GM21576 (cell line): ENCODE measurements around the gene PREX1.

ENCODE experiments used
- ATAC-seq: cut with Tn5 transposase; IDR thresholded peaks from one replicate; pipeline ENCODE4 v1.9.1; 2021; ENCODE audit warnings: mild to moderate bottlenecking, moderate library complexity; ENCODE audit not compliant: unreplicated experiment

Gene PREX1

DNA sequence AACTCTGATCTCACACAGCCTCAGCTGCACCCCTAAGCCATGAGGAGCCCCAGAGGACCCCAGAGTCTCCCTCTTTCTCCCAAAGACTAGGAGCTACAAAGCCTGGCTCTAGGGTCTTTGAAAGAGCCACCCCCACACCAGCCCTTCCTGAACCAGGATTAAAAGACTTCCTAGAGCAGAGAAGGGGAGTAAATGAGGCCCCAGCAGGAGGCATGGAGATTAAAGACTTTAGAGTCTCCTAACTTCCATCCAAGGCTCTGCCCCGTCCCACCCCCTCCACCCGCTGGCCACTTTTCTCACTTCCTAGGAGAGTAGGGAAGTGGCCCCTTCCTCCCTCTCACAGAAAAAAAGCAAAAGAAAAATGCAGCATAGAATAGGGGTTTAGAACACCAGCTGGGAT is 1.7 kb downstream of the PREX1 start:
- no peak for ATAC-seq

GRCh38 chr20:48825566-48825920 is 2.3 kb downstream of the PREX1 start:
- no peak for ATAC-seq

- ATAC-seq, result no peak
These were observed 2.8 kb downstream of the PREX1 start for GRCh38 chr20:48824830-48825565.

GRCh38 chr20:48823960-48824498 is 3.8 kb downstream of the PREX1 start:
- no peak for ATAC-seq

DNA sequence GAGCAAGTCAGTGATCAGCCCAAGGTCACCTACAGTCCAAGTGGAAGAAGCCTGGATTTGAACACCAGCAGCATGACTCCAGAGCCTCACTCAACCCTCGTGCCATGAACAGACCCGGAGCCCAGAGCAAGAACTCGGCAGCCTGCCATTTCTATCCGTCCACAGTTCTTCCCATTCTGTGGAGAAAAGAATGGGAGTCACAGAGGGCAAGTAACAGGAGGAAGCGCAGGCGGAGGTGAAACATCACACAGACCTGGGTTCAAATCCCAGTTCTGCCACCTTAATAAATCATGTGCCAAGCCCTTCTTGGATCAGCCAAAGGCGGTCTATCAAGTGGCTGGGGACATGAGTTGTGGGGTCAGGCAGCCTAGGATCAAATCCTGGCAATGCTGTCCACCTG is 4.3 kb downstream of the PREX1 start:
- ATAC-seq, result no peak

GRCh38 chr20:48822879-48823385 is 4.9 kb downstream of the PREX1 start:
- ATAC-seq, result no peak

DNA sequence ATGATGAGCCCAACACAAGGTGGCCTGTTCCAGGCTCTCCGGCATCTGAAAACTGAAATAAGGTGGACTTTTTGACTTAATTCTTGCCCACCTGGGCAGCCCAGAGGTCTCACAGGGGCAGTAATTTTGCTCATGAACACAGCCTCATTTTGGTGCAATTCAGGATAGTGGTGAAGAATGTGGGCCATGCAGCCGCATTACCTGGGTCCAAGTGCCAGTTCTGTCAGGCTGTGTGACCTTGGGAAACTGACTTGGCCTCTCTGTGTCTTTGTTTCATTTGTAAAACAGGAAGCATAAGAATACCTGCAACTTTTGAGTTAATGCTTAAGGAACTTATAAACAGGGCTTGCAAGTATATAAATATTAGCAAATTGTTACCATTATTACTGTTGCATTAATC is 5.6 kb downstream of the PREX1 start:
- ATAC-seq, result no peak

GRCh38 chr20:48821261-48821920 is 6.4 kb downstream of the PREX1 start:
- no peak for ATAC-seq

GRCh38 chr20:48820649-48820973 is 7.2 kb downstream of the PREX1 start:
- ATAC-seq, result no peak

DNA sequence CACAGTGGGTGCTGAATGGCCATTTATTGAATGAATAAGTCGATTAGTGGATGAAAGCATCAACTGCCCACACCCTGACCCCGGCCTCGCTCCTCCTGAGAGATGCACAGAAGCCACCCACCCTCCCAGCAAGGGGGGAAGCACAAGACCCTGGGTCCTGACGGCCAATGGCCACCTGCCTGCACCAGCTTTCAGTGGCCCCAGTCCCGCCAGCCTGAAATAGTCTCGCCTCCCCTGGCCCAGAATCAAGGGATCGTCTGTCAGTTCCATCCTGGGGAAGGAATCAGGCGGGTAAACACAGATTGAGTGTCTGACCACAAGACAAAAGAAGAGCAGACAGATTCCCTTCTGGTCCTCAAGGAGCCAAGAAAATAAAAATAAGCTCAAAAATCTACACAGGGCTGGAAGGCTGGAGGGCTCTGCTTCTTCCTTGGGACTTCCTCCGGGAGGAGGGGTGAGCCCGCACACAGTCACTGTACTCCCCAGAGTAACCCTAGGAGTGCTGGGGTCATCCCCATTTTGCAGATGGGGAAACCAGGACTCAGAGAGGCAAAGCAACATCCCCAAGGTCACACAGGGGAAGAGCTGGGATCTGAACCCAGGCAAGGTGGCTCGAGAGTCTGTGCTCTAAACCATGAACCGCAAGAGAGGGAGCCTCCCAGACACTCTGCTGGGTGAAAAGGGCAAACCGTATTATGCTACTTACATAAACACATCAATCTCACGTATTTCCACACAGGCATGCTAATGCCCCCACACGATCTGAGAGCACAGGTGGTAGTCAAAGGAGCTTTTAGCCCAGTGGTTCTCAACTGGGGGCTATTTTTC is 7.8 kb downstream of the PREX1 start:
- no peak for ATAC-seq

GRCh38 chr20:48819089-48819488 is 8.7 kb downstream of the PREX1 start:
- no peak for ATAC-seq

- ATAC-seq, result peak; percentile 38
These were observed 9.3 kb downstream of the PREX1 start for GRCh38 chr20:48818481-48818987.

GRCh38 chr20:48818031-48818370 is 9.8 kb downstream of the PREX1 start:
- ATAC-seq, result no peak

DNA sequence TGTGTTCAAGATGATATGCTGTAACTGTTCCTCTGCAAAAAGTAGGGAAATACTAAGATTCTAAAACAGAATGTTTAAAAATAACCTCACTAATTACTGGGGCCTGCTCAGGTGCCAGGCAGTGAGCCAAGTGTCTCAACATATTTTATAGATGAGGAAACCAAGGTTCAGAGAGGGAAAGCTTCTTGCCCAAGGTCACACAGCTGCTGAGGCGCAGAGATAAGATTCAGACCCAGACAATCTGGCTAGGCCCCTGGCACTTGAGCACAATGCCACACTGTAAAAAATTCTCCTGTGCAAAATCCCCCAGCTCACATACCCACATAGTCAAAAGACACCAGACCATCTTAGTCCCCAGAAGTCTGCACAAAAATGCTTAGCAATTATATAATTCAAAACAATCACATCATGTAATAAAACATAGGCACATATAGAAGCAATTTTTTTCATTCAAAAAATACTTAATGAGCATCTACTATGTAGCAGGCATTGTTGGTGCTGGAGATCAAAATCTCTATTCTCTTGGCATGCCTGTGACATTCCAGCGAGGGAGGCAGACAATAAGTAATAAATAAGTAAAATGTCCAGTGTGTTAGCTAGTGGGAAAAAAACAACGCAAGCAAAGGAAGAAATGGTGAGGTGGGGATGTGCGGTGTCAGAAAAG is 10.3 kb downstream of the PREX1 start:
- no peak for ATAC-seq

DNA sequence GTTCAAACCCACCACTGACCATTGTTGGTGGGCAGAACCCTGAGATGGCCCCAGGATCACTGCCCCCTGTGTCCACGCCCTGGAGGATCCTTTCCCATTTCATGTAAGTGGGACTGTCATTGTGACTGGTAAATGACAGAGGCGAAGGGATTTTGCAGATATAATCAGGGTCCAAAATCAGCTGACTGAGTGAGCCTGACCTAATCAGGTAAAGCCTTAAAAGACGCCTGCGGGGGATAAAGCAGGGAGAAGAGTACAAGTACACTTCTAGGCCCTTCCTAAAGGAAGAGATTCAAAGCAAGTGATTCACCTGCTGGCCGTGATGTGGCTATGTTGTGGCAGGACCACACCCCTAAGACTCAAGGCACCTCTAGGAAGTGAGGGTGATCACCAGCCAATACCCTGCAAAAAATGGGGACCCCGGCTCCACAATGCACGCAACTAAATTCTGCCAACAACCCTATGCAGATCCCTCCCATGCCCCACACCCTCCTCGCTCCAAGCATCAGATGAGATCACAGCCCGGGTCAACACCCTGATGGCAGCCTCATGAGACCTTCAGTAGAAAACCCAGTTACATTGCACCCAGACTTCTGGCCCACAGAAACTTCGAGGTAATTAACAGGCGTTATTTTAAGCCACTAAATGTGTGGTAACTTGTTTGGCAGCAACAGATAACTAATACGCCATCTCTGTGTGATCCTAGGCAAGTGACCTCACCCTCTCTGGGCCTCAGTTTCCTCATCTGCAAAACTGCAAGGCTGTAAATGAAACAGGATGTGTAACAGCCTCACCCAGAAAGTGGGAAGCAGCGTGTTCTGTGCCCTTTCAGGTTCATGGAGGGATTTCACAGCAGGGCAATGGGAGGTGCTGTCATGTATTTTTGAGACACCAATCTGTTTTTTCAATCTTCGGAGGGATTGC is 11.3 kb downstream of the PREX1 start:
- no peak for ATAC-seq

DNA sequence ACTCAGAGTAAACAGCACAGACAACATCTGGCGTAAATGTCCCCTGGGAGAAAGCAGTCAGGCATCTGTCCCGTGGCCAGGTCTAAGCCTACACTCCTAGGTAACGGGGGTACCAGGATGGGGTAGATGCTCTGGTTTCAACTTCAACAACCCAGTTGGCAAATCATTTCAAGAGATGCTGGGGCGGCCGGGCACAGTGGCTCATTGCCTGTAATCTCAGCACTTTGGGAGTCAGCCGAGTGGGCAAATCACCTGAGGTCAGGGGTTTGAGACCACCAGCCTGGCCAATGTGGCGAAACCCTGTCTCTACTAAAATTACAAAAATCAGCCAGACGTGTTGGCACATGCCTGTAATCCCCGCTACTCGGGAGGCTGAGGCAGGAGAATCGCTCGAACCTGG is 12.3 kb downstream of the PREX1 start:
- no peak for ATAC-seq

- ATAC-seq, result no peak
These were observed 13.2 kb downstream of the PREX1 start for GRCh38 chr20:48814633-48815032.

GRCh38 chr20:48813930-48814546 is 13.8 kb downstream of the PREX1 start:
- ATAC-seq, result no peak

DNA sequence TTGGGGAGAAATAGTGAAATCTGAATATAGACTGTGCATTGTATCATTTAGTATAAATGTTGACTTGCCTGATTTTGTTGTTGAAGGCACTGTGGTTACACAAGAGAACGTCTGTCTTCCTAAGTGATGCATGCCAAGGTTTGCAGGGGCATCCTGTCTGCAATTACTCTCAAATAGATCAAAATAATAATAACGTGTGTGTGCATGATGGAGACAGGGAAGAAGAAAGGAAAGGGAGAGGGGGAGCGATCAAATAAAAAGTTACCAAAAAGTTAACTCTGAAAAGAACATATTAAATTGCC is 14.4 kb downstream of the PREX1 start:
- ATAC-seq, result no peak
